SK-N-MC (cell line): ENCODE data around the gene OR51I2.

Source experiments
- DNase-seq: peaks from one replicate; pipeline ENCODE4 v3.0.0-alpha.2; 2011; ENCODE audit warnings: low read depth, low spot score
- H3K27ac ChIP-seq: fragments of 200-600 bp; sonication (generic); 2 replicates; pipeline ENCODE4 v1.5.1; 2016; ENCODE audit warnings: mixed run types
- H3K36me3 ChIP-seq: fragments of 200-600 bp; sonication (generic); 2 replicates; pipeline ENCODE4 v1.6.1; 2017; ENCODE audit warnings: antibody characterized with exemption, low read length, mixed read lengths; ENCODE audit not compliant: insufficient read depth
- H3K4me3 ChIP-seq: fragments of 200-600 bp; sonication (generic); 2 replicates; pipeline ENCODE4 v1.5.1; 2016
- H3K9ac ChIP-seq: fragments of 200-600 bp; sonication (generic); 2 replicates; pipeline ENCODE4 v1.8.0; 2017; ENCODE audit warnings: mixed run types, mixed read lengths; ENCODE audit not compliant: insufficient read length
- H3K9me3 ChIP-seq: fragments of 200-600 bp; sonication (generic); 2 replicates; pipeline ENCODE4 v1.6.1; 2017; ENCODE audit warnings: low read depth, mild to moderate bottlenecking, antibody characterized with exemption, low read length, moderate library complexity, mixed read lengths
- EZH2 ChIP-seq: fragments of 200-600 bp; sonication (generic); IDR thresholded peaks from one replicate; pipeline ENCODE4 v1.6.1; 2017; ENCODE audit warnings: antibody characterized with exemption
- FOXP2 ChIP-seq: optimal IDR thresholded peaks from 2 replicates; pipeline ENCODE3; 2011; ENCODE audit warnings: mild to moderate bottlenecking, moderate library complexity; ENCODE audit not compliant: insufficient read depth; ENCODE audit errors: extremely low read length, control extremely low read depth
- POLR2AphosphoS5 ChIP-seq: IDR thresholded peaks from 2 replicates; pipeline ENCODE4 v1.6.1; 2012; ENCODE audit warnings: mild to moderate bottlenecking, low read depth, low read length, borderline replicate concordance

Gene OR51I2

DNA sequence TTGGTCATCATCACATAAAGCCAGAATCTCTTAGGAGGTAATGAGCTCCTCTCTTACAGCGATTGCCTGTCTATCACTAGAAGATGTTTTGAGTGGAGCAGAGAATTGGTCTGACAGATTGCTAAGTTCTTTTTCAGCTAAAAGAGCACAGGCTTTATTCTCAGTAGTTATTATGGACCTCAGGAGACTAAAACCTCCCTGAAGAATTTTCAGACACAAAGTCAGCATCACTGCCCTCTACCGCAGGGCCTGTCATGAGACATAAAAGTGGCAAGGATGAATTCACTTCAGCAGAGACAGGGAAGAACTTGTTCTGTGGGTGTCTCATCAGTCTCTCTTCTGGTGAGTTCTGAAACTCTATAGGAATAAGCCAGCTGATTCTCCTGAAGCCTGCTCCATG is at the start of gene OR51I2:
Gene OR51I2 (plus strand): TSS at position 301 of the 400 bp plus-strand sequence. CDS start 4,166 bp downstream, outside the sequence.
- Histone ChIP-seq H3K4me3 (no peak within 1 kb of the TSS), H3K9ac (no peak within 1 kb of the TSS), H3K27ac (no peak within 1 kb of the TSS), H3K9me3 (no peaks in the 10 kb centered on the region), H3K36me3 (no peaks in the 10 kb centered on the region)
- DNase-seq, result no peak
- TF ChIP-seq POLR2AphosphoS5 (no peak), EZH2 (no peak)

DNA sequence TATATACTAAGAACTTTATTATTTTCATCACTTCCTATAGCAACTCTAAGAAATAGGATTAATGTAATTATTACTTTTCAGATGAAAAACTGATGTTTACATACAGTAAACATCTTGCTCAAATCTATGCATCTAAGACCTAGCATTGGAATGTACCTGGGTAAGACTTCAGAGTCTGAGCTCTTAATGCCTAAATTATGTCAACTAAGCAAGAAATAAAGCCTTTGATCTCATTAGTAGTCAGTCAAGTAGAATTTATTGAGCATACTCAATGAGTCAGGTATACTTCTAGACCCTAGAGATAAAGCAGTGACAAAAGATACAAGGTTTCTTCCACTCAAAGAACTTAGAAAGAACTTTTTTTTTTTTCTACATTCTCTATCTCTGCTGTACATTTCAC is 44.0 kb upstream of the OR51I2 start:
- Histone ChIP-seq H3K4me3 (no peak overlapping the region), H3K9ac (no peak overlapping the region), H3K27ac (no peak overlapping the region), H3K36me3 (no peaks in the 10 kb centered on the region), H3K9me3 (no peaks in the 10 kb centered on the region)
- no peak for DNase-seq
- TF ChIP-seq POLR2AphosphoS5 (no peak), EZH2 (no peak), FOXP2 (no peak)

GRCh38 chr11:5420993-5421392 is 28.1 kb upstream of the OR51I2 start:
- no peaks in the 10 kb centered on the region for H3K9me3 ChIP-seq
- no peak overlapping the region for H3K9ac ChIP-seq
- DNase-seq, result no peak
- H3K36me3 ChIP-seq, result no peaks in the 10 kb centered on the region
- TF ChIP-seq POLR2AphosphoS5, result no peak
- no peak for TF ChIP-seq EZH2
- TF ChIP-seq FOXP2, result no peak
- no peak overlapping the region for H3K27ac ChIP-seq
- H3K4me3 ChIP-seq, result no peak overlapping the region

- DNase-seq, result no peak
- no peak within 1 kb of the TSS for H3K9ac ChIP-seq
- no peaks in the 10 kb centered on the region for H3K9me3 ChIP-seq
- no peak for TF ChIP-seq POLR2AphosphoS5
- TF ChIP-seq FOXP2, result no peak
- TF ChIP-seq EZH2, result no peak
- no peak within 1 kb of the TSS for H3K4me3 ChIP-seq
- no peak within 1 kb of the TSS for H3K27ac ChIP-seq
- no peaks in the 10 kb centered on the region for H3K36me3 ChIP-seq
Observed at GRCh38 chr11:5421811-5422210, 27.3 kb upstream of the OR51I2 start, which contains the start of gene OR51Q1. TSS of gene OR51Q1 (plus strand) at chr11:5422111. CDS start at chr11:5422201, 90 bp downstream.

- Histone ChIP-seq H3K9me3 (no peaks in the 10 kb centered on the region), H3K27ac (no peak overlapping the region), H3K4me3 (no peak overlapping the region), H3K9ac (no peak overlapping the region), H3K36me3 (no peaks in the 10 kb centered on the region)
- TF ChIP-seq EZH2 (no peak), POLR2AphosphoS5 (no peak), FOXP2 (no peak)
- no peak for DNase-seq
Observed at GRCh38 chr11:5423131-5423530, 26.0 kb upstream of the OR51I2 start.

DNA sequence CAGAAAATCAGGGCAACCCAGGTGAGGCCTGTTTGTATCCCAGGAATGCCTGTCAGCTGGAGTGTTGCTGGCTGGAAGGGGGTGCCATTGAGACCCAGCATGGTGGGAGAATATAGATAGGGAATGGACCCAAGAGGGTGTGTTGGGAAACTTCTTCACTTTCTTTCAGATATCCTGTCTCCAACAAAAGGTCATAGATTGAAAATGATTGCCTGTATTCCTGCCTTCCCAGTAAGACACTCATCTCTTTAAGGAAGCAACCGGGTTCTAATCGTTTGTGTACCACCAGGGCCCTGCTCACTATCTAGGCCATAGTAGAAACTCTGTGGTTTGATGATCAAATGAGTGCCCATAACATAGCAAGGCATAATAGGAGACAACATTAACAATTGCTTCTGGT is 7.7 kb upstream of the OR51I2 start, which contains the start of gene OR51I1:
Gene OR51I1 (minus strand): TSS at position 101 of the 400 bp plus-strand sequence. CDS start 0 bp downstream, at position 101.
- TF ChIP-seq EZH2 (no peak), FOXP2 (no peak), POLR2AphosphoS5 (no peak)
- no peak within 1 kb of the TSS for H3K4me3 ChIP-seq
- no peak for DNase-seq
- H3K36me3 ChIP-seq, result no peaks in the 10 kb centered on the region
- H3K9ac ChIP-seq, result no peak within 1 kb of the TSS
- no peak within 1 kb of the TSS for H3K27ac ChIP-seq
- H3K9me3 ChIP-seq, result no peaks in the 10 kb centered on the region

DNA sequence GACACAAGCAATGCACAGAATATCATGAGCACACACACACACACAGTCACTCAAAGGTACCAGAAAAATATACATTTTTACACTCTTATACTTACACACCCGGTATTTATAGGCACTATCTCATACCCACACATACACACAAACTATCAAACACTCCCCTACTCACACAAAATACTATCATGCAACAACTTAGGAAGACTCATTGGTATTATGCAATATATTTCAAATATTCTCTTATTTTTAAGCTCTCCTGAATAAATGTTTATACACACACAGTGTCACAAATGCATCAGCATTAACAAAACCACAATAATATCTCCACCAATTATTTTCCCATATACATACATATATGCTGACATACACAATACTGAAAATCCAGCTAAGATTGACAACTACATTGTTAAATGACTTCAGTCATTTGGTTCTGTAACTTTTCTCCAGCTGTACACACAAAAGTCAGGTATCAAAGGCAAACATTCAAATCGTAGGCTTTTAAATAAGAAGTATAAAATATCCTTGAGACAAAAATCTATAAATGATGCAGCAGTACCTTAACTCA is 5.2 kb upstream of the OR51I2 start:
- Histone ChIP-seq H3K4me3 (no peak overlapping the region), H3K36me3 (no peaks in the 10 kb centered on the region), H3K9me3 (no peaks in the 10 kb centered on the region), H3K27ac (no peak overlapping the region), H3K9ac (no peak overlapping the region)
- no peak for DNase-seq
- TF ChIP-seq POLR2AphosphoS5 (no peak), FOXP2 (no peak), EZH2 (no peak)

- DNase-seq, result no peak
- no peak overlapping the region for H3K27ac ChIP-seq
- TF ChIP-seq FOXP2, result no peak
- no peak for TF ChIP-seq POLR2AphosphoS5
- TF ChIP-seq EZH2, result no peak
- no peak overlapping the region for H3K9ac ChIP-seq
- no peak overlapping the region for H3K4me3 ChIP-seq
- no peaks in the 10 kb centered on the region for H3K9me3 ChIP-seq
- H3K36me3 ChIP-seq, result no peaks in the 10 kb centered on the region
Observed at GRCh38 chr11:5449432-5449831, 309 bp downstream of the OR51I2 start.

- no peaks in the 10 kb centered on the region for H3K9me3 ChIP-seq
- no peak overlapping the region for H3K9ac ChIP-seq
- no peak overlapping the region for H3K27ac ChIP-seq
- TF ChIP-seq POLR2AphosphoS5 (no peak), FOXP2 (no peak), EZH2 (no peak)
- DNase-seq, result no peak
- no peaks in the 10 kb centered on the region for H3K36me3 ChIP-seq
- no peak overlapping the region for H3K4me3 ChIP-seq
Observed at GRCh38 chr11:5460983-5461621, 12.0 kb downstream of the OR51I2 start.
